KBM-7 (cell line): Measurements from ENCODE around the gene NELFB.

Experiments used
- DNase-seq: peaks from one replicate; pipeline ENCODE4 v3.0.0-alpha.2; 2015
- in situ Hi-C: fragments of 300-500 bp; cut with MboI; formaldehyde crosslinking; loops from 2 replicates; pipeline ENCODE4 v1.14.3; 2020; ENCODE audit warnings: low sequenced_read_pairs, low pct_unique_long_range_greater_than_20kb, mixed read lengths

Gene NELFB

GRCh38 chr9:137222190-137223077, 32.7 kb upstream of the NELFB start, which contains the start of gene RNF208:
Gene RNF208 (minus strand): TSS chr9:137222240. CDS start chr9:137221212, 1,028 bp downstream.
- no peak for DNase-seq
- in situ Hi-C loops = no loop called here

- in situ Hi-C loops = no loop called here
- peak; percentile 96 for DNase-seq
Observed at GRCh38 chr9:137223078-137223970, 31.8 kb upstream of the NELFB start.

- DNase-seq = no peak
- in situ Hi-C loops = no loop called here
Observed at GRCh38 chr9:137224830-137225694, 30.1 kb upstream of the NELFB start, which contains the start of gene CYSRT1. Gene CYSRT1 (plus strand): TSS chr9:137225174. CDS start chr9:137225622, 448 bp downstream.

GRCh38 chr9:137225699-137226331, 29.3 kb upstream of the NELFB start:
- no peak for DNase-seq
- in situ Hi-C loops = no loop called here

- in situ Hi-C loops = no loop called here
- no peak for DNase-seq
Observed at GRCh38 chr9:137226338-137227053, 28.6 kb upstream of the NELFB start.

- peak; percentile 86 for DNase-seq
- in situ Hi-C loops = no loop called here
Observed at GRCh38 chr9:137227054-137227852, 27.9 kb upstream of the NELFB start, which contains the start of gene RNF224. Gene RNF224 (plus strand): TSS chr9:137227502. CDS start chr9:137228336, 834 bp downstream.

GRCh38 chr9:137227853-137228505, 27.1 kb upstream of the NELFB start:
- DNase-seq = no peak
- in situ Hi-C loops = no loop called here

- in situ Hi-C loops = no loop called here
- DNase-seq = no peak
Observed at GRCh38 chr9:137228506-137228967, 26.6 kb upstream of the NELFB start.

- in situ Hi-C loops = no loop called here
- DNase-seq = no peak
Observed at GRCh38 chr9:137228968-137229896, 25.9 kb upstream of the NELFB start.

GRCh38 chr9:137229903-137230704, 25.0 kb upstream of the NELFB start:
- in situ Hi-C loops = no loop called here
- no peak for DNase-seq

- in situ Hi-C loops = no loop called here
- no peak for DNase-seq
Observed at GRCh38 chr9:137230705-137231371, 24.3 kb upstream of the NELFB start, which contains the start of gene SLC34A3. Gene SLC34A3 (plus strand): TSS chr9:137230901. CDS start chr9:137231703, 802 bp downstream.

- in situ Hi-C loops = no loop called here
- no peak for DNase-seq
Observed at GRCh38 chr9:137231372-137232039, 23.6 kb upstream of the NELFB start.

- in situ Hi-C loops = no loop called here
- no peak for DNase-seq
Observed at GRCh38 chr9:137232101-137232500, 23.0 kb upstream of the NELFB start.

GRCh38 chr9:137232510-137232909, 22.6 kb upstream of the NELFB start:
- in situ Hi-C loops = no loop called here
- no peak for DNase-seq
